H1 (cell line): ENCODE measurements around the gene OR51S1. TPM values are rescaled to one million over a fixed set of nuclear protein-coding genes. Genes with fewer than 3 reads are reported as not detected.
"Not testable (repeated sequence)": the region's sequence is repeated elsewhere in the genome, so short reads cannot be mapped to it uniquely, and the experiment has no call there.

Source experiments
- CTCF ChIA-PET: fragments of 300-600 bp; sonication (Branson Sonifier 250); formaldehyde crosslinking; loops from one replicate; lab custom pipeline; 2021; ENCODE audit not compliant: partially characterized antibody; lab: Charles Lee
- POLR2A ChIA-PET: fragments of 300-600 bp; sonication (Branson Sonifier 250); formaldehyde crosslinking; loops from one replicate; lab custom pipeline; 2021; ENCODE audit warnings: inconsistent platforms; ENCODE audit not compliant: partially characterized antibody; lab: Charles Lee
- DNase-seq, 2 experiments: peaks; one replicate each; pipeline versions ENCODE4 v3.0.0 to v3.0.0-alpha.2; 2010 to 2022; ENCODE audit warnings: low spot score in 2 of 2, low read depth in 1 of 2, mixed read lengths in 1 of 2
- FAIRE-seq: peaks from 2 replicates; lab custom pipeline; 2011; peaks lifted over from hg19 to GRCh38; lab: Jason Lieb, UNC
- H2AFZ ChIP-seq: 2 replicates; pipeline ENCODE4 v1.8.1; 2012; ENCODE audit warnings: low read length, inconsistent platforms
- H2AK5ac ChIP-seq: 2 replicates; pipeline ENCODE4 v1.6.1; 2013; ENCODE audit warnings: low read depth, low read length
- H2BK120ac ChIP-seq: replicated peaks from 2 replicates; pipeline ENCODE3; 2013; ENCODE audit warnings: low read depth, low read length, inconsistent platforms
- H2BK12ac ChIP-seq: 2 replicates; pipeline ENCODE4 v1.6.1; 2013; ENCODE audit warnings: low read depth, low read length
- H2BK15ac ChIP-seq: 2 replicates; pipeline ENCODE4 v1.6.1; 2013; ENCODE audit warnings: low read length
- H2BK20ac ChIP-seq: 2 replicates; pipeline ENCODE4 v1.6.1; 2013; ENCODE audit warnings: low read length
- H2BK5ac ChIP-seq: 2 replicates; pipeline ENCODE4 v1.6.1; 2013; ENCODE audit warnings: low read depth, low read length
- H3K14ac ChIP-seq: 2 replicates; pipeline ENCODE4 v1.6.1; 2013; ENCODE audit warnings: inconsistent platforms; ENCODE audit not compliant: insufficient read length
- H3K18ac ChIP-seq: 2 replicates; pipeline ENCODE4 v1.6.1; 2013; ENCODE audit warnings: low read length; ENCODE audit errors: extremely low read depth
- H3K23ac ChIP-seq: 2 replicates; pipeline ENCODE4 v1.6.1; 2013; ENCODE audit warnings: inconsistent platforms; ENCODE audit not compliant: insufficient read length
- H3K23me2 ChIP-seq: 2 replicates; pipeline ENCODE4 v1.6.1; 2013; ENCODE audit warnings: low read depth, low read length
- H3K27ac ChIP-seq: 2 replicates; pipeline ENCODE4 v1.6.1; 2011; ENCODE audit warnings: low read depth, low read length, inconsistent platforms
- H3K27me3 ChIP-seq, 4 experiments: replicated peaks in 1 of 4; 1 replicate in 1 of 4; 2 replicates in 3 of 4; pipeline versions ENCODE4 v1.6.1 to v1.8.1; 2011 to 2013; ENCODE audit warnings: low read length in 3 of 4, mild to moderate bottlenecking in 3 of 4, inconsistent platforms in 2 of 4, mixed read lengths in 2 of 4, moderate library complexity in 1 of 4; ENCODE audit not compliant: control insufficient read depth in 3 of 4, insufficient read depth in 3 of 4; ENCODE audit errors: extremely low read depth in 1 of 4
- H3K36me3 ChIP-seq, 4 experiments: 2 replicates each; pipeline versions ENCODE4 v1.6.1 to v1.8.1; 2011 to 2013; ENCODE audit warnings: mild to moderate bottlenecking in 4 of 4, low read length in 3 of 4, moderate library complexity in 2 of 4, control low read depth in 1 of 4, inconsistent platforms in 1 of 4; ENCODE audit not compliant: insufficient read depth in 4 of 4, control insufficient read depth in 2 of 4
- H3K4ac ChIP-seq: replicated peaks from 2 replicates; pipeline ENCODE3; 2013; ENCODE audit warnings: low read length, low read depth, mixed read lengths, inconsistent platforms; ENCODE audit not compliant: insufficient read length
- H3K4me1 ChIP-seq, 4 experiments: replicated peaks in 1 of 4; 1 replicate in 1 of 4; 2 replicates in 3 of 4; pipeline versions ENCODE4 v1.6.1 to v1.8.1; 2011 to 2013; ENCODE audit warnings: low read length in 3 of 4, inconsistent platforms in 2 of 4, mixed read lengths in 1 of 4; ENCODE audit not compliant: insufficient read depth in 4 of 4, control insufficient read depth in 3 of 4
- H3K4me2 ChIP-seq, 2 experiments: 2 replicates each; pipeline versions ENCODE4 v1.6.1 to v1.8.1; 2011 to 2013; ENCODE audit warnings: low read depth in 2 of 2, low read length in 2 of 2, control low read depth in 1 of 2, inconsistent platforms in 1 of 2, mild to moderate bottlenecking in 1 of 2; ENCODE audit not compliant: insufficient read depth in 1 of 2
- H3K4me3 ChIP-seq, 4 experiments: fragments of 200-600, 300-600 bp in 1 of 4; sonication (generic), shearing (Covaris generic), sonication (Bioruptor Twin) in 1 of 4; 2 replicates each; pipeline versions ENCODE4 v1.5.1 to v1.8.1; 2011 to 2016; ENCODE audit warnings: low read length in 4 of 4, low read depth in 3 of 4, control low read depth in 2 of 4, inconsistent platforms in 2 of 4, mild to moderate bottlenecking in 2 of 4, mixed read lengths in 1 of 4, moderate library complexity in 1 of 4; ENCODE audit not compliant: insufficient read depth in 2 of 4; ENCODE audit errors: extremely low read depth in 1 of 4
- H3K56ac ChIP-seq: replicated peaks from 2 replicates; pipeline ENCODE3; 2013; ENCODE audit warnings: low read depth, mild to moderate bottlenecking, mixed read lengths, low read length, inconsistent platforms; ENCODE audit not compliant: insufficient read length
- H3K79me1 ChIP-seq: 2 replicates; pipeline ENCODE4 v1.6.1; 2013; ENCODE audit warnings: low read depth, low read length, control low read depth
- H3K79me2 ChIP-seq, 2 experiments: 2 replicates each; pipeline versions ENCODE4 v1.6.1 to v1.8.1; 2012 to 2013; ENCODE audit warnings: low read length in 2 of 2, mild to moderate bottlenecking in 2 of 2, inconsistent platforms in 1 of 2; ENCODE audit not compliant: insufficient read depth in 2 of 2, control insufficient read depth in 1 of 2
- H3K9ac ChIP-seq, 4 experiments: replicated peaks in 1 of 4; 1 replicate in 1 of 4; 2 replicates in 3 of 4; pipeline versions ENCODE4 v1.6.1 to v1.8.1; 2011 to 2013; ENCODE audit warnings: low read depth in 3 of 4, low read length in 3 of 4, control low read depth in 2 of 4, mild to moderate bottlenecking in 2 of 4, moderate library complexity in 2 of 4, inconsistent platforms in 1 of 4; ENCODE audit errors: extremely low read depth in 1 of 4
- H3K9me3 ChIP-seq, 2 experiments: 2 replicates each; pipeline versions ENCODE4 v1.6.1 to v1.8.1; 2012 to 2013; ENCODE audit warnings: mild to moderate bottlenecking in 2 of 2, moderate library complexity in 2 of 2, control low read depth in 1 of 2, inconsistent platforms in 1 of 2, low read depth in 1 of 2, low read length in 1 of 2, mixed read lengths in 1 of 2; ENCODE audit not compliant: insufficient read depth in 2 of 2
- H4K20me1 ChIP-seq, 2 experiments: replicated peaks in 1 of 2; 2 replicates each; pipeline versions ENCODE3 to v1.8.1; 2011 to 2013; ENCODE audit warnings: inconsistent platforms in 2 of 2, low read length in 2 of 2, mild to moderate bottlenecking in 1 of 2; ENCODE audit not compliant: insufficient read depth in 2 of 2, control insufficient read depth in 1 of 2
- H4K5ac ChIP-seq: 2 replicates; pipeline ENCODE4 v1.6.1; 2013; ENCODE audit warnings: low read length, low read depth, mixed read lengths, inconsistent platforms; ENCODE audit not compliant: insufficient read length
- H4K8ac ChIP-seq: 2 replicates; pipeline ENCODE4 v1.8.0; 2013; ENCODE audit warnings: mild to moderate bottlenecking, moderate library complexity, low read length, inconsistent platforms; ENCODE audit not compliant: insufficient read depth; ENCODE audit errors: extremely low read depth
- H4K91ac ChIP-seq: replicated peaks from 2 replicates; pipeline ENCODE3; 2013; ENCODE audit warnings: low read length, mixed read lengths, inconsistent platforms; ENCODE audit not compliant: insufficient read length
- CBX5 ChIP-seq: fragments of 300-800, 300-1000 bp; sonication (generic); IDR thresholded peaks from 2 replicates; pipeline ENCODE4 v1.7.1; 2016; ENCODE audit warnings: antibody characterized with exemption, low read length, low read depth
- WGBS, 2 experiments: shearing (Covaris generic) in 1 of 2; methylation state at CpG; one replicate each; pipeline versions ENCODE4 v1.1.6 to v1.1.7; 2013 to 2015; ENCODE audit warnings: low lambda C conversion rate in 2 of 2, mixed read lengths in 2 of 2, inconsistent platforms in 1 of 2, low coverage in 1 of 2, missing lambda C conversion rate in 1 of 2; ENCODE audit not compliant: insufficient replicate concordance in 2 of 2, insufficient coverage in 1 of 2, insufficient read length in 1 of 2; ENCODE audit errors: extremely low coverage in 1 of 2, missing lambda C conversion rate in 1 of 2; 5-methylcytosine and 5-hydroxymethylcytosine counted together
- polyA plus RNA-seq, 7 experiments: library from polyadenylated mRNA; depleted of rRNA in 3 of 7; stranded (reverse) in 5 of 7; unstranded in 2 of 7; fragments of >200 nt in 5 of 7; fragments of 200-250 nt in 2 of 7; gene quantifications; 1 replicate in 5 of 7; 2 replicates in 1 of 7; 4 replicates in 1 of 7; pipeline versions ENCODE4 v1.2.1 to v1.2.3, GENCODE V29; 2011 to 2013; ENCODE audit warnings: missing spikeins in 2 of 7, mixed read lengths in 2 of 7
- total RNA-seq: library from RNA; stranded (reverse); fragmentation: NEBNext Ultra II Directional; extraction: Animal tissue kit (Norgen Biotek cat#: 25700); gene quantifications from 2 replicates; pipeline ENCODE4 v1.2.1, GENCODE V29; 2021

Gene OR51S1
- total and polyA plus RNA-seq, 2 of the 8 experiments (the other 6 are each of a cell fraction or from before 2014, with no cell fraction given): not detected

GRCh38 chr11:4804280-4804679 is 44.7 kb downstream of the OR51S1 start, which contains the start of gene OR52R1 (continued):
- no peak for TF ChIP-seq CBX5

- H3K27me3 ChIP-seq, H3K4me2 ChIP-seq, H3K79me2 ChIP-seq, FAIRE-seq, H3K23ac ChIP-seq, DNase-seq, H3K36me3 ChIP-seq, H2BK120ac ChIP-seq, H3K56ac ChIP-seq, H3K18ac ChIP-seq, H3K4me3 ChIP-seq, H3K9me3 ChIP-seq, POLR2A ChIA-PET, H2BK15ac ChIP-seq, H2BK5ac ChIP-seq, H4K91ac ChIP-seq, H2AK5ac ChIP-seq, H3K4ac ChIP-seq, H3K27ac ChIP-seq, H3K79me1 ChIP-seq, H2AFZ ChIP-seq, H4K5ac ChIP-seq, H3K14ac ChIP-seq, H3K4me1 ChIP-seq, H3K9ac ChIP-seq, H3K23me2 ChIP-seq, H2BK20ac ChIP-seq, H2BK12ac ChIP-seq, H4K8ac ChIP-seq, H4K20me1 ChIP-seq: not testable (repeated sequence)
- WGBS, 2 experiments: 80% methylated on average over 5 of the region's 5 CpGs; no CpG with 5 or more reads in 1 of the 2 experiments
- CTCF ChIA-PET: interaction anchor here (0.7 to 0.8 kb wide), 2 partner anchors 26 to 164 kb away, joined by 3 to 4 read pairs; partner anchors contain the start of gene OR51D1
Observed at GRCh38 chr11:4801316-4801715, 47.7 kb downstream of the OR51S1 start.
